ENCODE results near the gene GSK3B.

GSK3B gene

DNA sequence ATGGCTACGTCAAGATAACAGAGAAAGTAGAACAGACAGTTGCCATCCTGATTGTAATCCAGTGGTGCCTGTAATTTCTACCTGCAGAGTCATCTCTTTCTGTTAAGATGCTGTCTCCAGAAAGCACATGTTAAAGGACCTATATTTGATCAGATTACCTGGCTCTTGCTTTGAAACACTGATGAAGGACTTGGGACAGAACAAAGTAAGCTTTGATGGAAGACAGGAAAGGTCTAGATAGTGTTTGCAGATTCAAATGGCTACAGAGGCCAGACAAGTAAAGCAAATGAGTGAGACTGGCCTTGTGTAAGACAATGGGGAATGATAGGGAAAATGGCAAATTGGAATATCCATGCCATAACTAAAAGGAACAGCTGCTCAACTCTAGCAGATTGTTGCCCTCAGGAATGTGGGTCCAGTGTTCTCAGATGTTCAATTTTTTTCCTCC is 1.8 kb upstream of the GSK3B start:
- peaks cover 24% of the 10 kb centered on the region for H3K36me3 ChIP-seq (ENCODE audit: control insufficient read depth, insufficient read depth, low read length)
- H3K27me3 ChIP-seq (ENCODE audit: control insufficient read depth, insufficient read depth, low read length), result no peaks in the 10 kb centered on the region
- H3K9me3 ChIP-seq (ENCODE audit: control insufficient read depth, insufficient read depth, low read depth, low read length), result no peaks in the 10 kb centered on the region
- H3K4me3 ChIP-seq (ENCODE audit: low read depth, low read length), result peak overlapping the region; percentile 91
- no peaks in the 10 kb centered on the region for H3K4me1 ChIP-seq (ENCODE audit: control insufficient read depth, insufficient read depth, low read length)
- H3K9ac ChIP-seq (ENCODE audit: low read length), result peak overlapping the region; percentile 100
- peak overlapping the region; percentile 99 for H3K27ac ChIP-seq (ENCODE audit: low read depth, low read length)

- Histone ChIP-seq H3K9me3 (ENCODE audit: control insufficient read depth, insufficient read depth, low read depth, low read length) (no peaks in the 10 kb centered on the region), H3K4me1 (ENCODE audit: control insufficient read depth, insufficient read depth, low read length) (0 out of 2 replicates have a peak, but pooled peaks cover 2% of the 10 kb centered on the region), H3K4me3 (ENCODE audit: low read depth, low read length) (peak overlapping the region; percentile 91), H3K36me3 (ENCODE audit: control insufficient read depth, insufficient read depth, low read length) (peaks cover 23% of the 10 kb centered on the region), H3K27me3 (ENCODE audit: control insufficient read depth, insufficient read depth, low read length) (no peaks in the 10 kb centered on the region), H3K9ac (ENCODE audit: low read length) (peak overlapping the region; percentile 100), H3K27ac (ENCODE audit: low read depth, low read length) (peak overlapping the region; percentile 99)
Measured at GRCh38 chr3:120095226-120095978, 1.2 kb upstream of the GSK3B start.

DNA sequence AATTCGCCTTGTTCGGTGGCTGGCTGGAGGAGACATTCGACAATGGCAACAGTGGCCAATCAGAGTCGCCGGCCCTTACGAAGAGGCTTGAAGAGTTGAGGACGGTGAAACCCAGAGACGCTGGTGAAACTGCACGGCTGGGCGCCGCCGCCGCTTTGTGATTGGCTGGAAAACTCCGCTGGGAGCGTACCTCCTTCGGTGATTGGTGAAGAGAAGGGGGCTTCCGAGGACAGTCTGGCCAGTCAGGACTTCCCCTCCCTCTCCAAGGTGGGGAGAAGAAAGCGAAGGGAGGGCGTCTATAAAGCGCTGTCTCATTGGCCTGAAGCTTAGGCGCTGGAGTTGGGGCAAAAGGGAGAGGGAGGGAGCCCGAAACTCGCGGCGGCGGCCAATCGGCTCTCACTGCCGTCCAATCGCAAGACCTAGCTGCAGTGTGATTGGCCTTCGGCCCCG is 554 bp upstream of the GSK3B start:
- H3K36me3 ChIP-seq (ENCODE audit: control insufficient read depth, insufficient read depth, low read length), result peaks cover 17% of the 10 kb centered on the region
- H3K9ac ChIP-seq (ENCODE audit: low read length), result peak overlapping the region; percentile 100
- H3K27me3 ChIP-seq (ENCODE audit: control insufficient read depth, insufficient read depth, low read length), result no peaks in the 10 kb centered on the region
- peak overlapping the region; percentile 91 for H3K4me3 ChIP-seq (ENCODE audit: low read depth, low read length)
- H3K9me3 ChIP-seq (ENCODE audit: control insufficient read depth, insufficient read depth, low read depth, low read length), result no peaks in the 10 kb centered on the region
- H3K27ac ChIP-seq (ENCODE audit: low read depth, low read length), result peak overlapping the region; percentile 99
- 0 out of 2 replicates have a peak, but pooled peaks cover 4% of the 10 kb centered on the region for H3K4me1 ChIP-seq (ENCODE audit: control insufficient read depth, insufficient read depth, low read length)

DNA sequence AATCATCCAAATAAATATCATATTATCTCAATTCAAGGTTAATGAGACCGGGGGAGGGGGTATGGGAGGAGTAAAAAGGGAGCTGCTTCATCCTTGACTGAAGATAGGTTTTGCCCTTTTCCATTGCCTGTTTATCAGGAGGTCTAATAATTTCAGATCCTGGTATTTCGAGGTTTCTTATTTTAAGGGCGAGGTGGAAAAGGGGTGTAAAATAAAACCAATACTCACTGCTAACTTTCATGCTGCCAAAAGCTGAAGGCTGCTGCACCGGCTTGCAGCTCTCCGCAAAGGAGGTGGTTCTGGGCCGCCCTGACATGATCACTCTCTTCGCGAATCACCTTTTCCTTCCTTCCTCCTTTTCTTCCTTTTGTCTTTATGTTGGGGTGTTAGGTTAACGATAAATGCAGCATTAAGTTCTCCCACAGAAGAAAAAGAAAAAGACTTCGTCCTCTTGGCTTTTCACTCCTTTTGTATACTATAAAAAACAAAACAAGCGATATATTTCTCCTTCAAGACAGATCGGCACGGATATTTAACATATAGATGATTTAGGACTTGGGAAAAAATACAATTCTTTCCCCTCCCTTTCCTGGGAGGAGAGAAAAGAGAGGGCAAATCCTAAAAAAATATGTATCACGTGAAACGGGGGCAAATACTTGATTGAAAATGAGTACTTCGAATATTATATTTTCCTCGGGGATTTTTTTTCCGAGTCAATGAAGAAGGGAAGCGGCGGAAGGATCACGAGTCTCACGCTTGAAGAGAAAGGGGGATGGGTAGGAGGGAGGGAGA is 932 bp downstream of the GSK3B start:
- no peaks in the 10 kb centered on the region for H3K9me3 ChIP-seq (ENCODE audit: control insufficient read depth, insufficient read depth, low read depth, low read length)
- H3K4me1 ChIP-seq (ENCODE audit: control insufficient read depth, insufficient read depth, low read length), result 0 out of 2 replicates have a peak, but pooled peaks cover 4% of the 10 kb centered on the region
- peak overlapping the region; percentile 99 for H3K27ac ChIP-seq (ENCODE audit: low read depth, low read length)
- H3K36me3 ChIP-seq (ENCODE audit: control insufficient read depth, insufficient read depth, low read length), result 0 out of 2 replicates have a peak, but pooled peaks cover 4% of the 10 kb centered on the region
- peak overlapping the region; percentile 89 for H3K9ac ChIP-seq (ENCODE audit: low read length)
- no peaks in the 10 kb centered on the region for H3K27me3 ChIP-seq (ENCODE audit: control insufficient read depth, insufficient read depth, low read length)
- peak overlapping the region; percentile 91 for H3K4me3 ChIP-seq (ENCODE audit: low read depth, low read length)

DNA sequence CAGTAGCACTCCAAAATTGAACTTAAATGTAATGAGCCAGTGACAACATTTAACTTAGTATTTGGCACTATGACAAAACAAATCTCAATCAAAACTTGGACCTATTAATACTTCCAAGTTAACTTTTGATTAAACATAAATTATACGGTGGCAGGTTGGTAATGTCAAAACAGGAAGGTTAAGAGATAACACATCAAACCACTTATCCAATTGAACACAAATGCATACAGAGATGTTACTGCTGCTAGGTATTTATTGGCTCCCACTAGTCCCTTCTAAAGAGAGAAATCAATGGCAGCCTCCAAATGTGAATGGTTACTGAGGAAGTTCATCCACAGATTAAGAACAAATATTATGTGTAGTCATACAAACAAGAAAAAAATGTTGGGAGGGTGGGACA is 1.8 kb downstream of the GSK3B start:
- Histone ChIP-seq H3K4me1 (ENCODE audit: control insufficient read depth, insufficient read depth, low read length) (0 out of 2 replicates have a peak, but pooled peaks cover 4% of the 10 kb centered on the region), H3K4me3 (ENCODE audit: low read depth, low read length) (peak overlapping the region; percentile 91), H3K36me3 (ENCODE audit: control insufficient read depth, insufficient read depth, low read length) (no peaks in the 10 kb centered on the region), H3K27me3 (ENCODE audit: control insufficient read depth, insufficient read depth, low read length) (no peaks in the 10 kb centered on the region), H3K27ac (ENCODE audit: low read depth, low read length) (no peak overlapping the region), H3K9ac (ENCODE audit: low read length) (peak overlapping the region; percentile 89), H3K9me3 (ENCODE audit: control insufficient read depth, insufficient read depth, low read depth, low read length) (no peaks in the 10 kb centered on the region)

GRCh38 chr3:120090422-120090821 is 3.8 kb downstream of the GSK3B start:
- H3K4me1 ChIP-seq (ENCODE audit: control insufficient read depth, insufficient read depth, low read length), result 0 out of 2 replicates have a peak, but pooled peaks cover 8% of the 10 kb centered on the region
- no peak overlapping the region for H3K9ac ChIP-seq (ENCODE audit: low read length)
- H3K9me3 ChIP-seq (ENCODE audit: control insufficient read depth, insufficient read depth, low read depth, low read length), result no peaks in the 10 kb centered on the region
- H3K4me3 ChIP-seq (ENCODE audit: low read depth, low read length), result peak overlapping the region; percentile 91
- 0 out of 2 replicates have a peak, but pooled peaks cover 4% of the 10 kb centered on the region for H3K36me3 ChIP-seq (ENCODE audit: control insufficient read depth, insufficient read depth, low read length)
- no peak overlapping the region for H3K27ac ChIP-seq (ENCODE audit: low read depth, low read length)
- no peaks in the 10 kb centered on the region for H3K27me3 ChIP-seq (ENCODE audit: control insufficient read depth, insufficient read depth, low read length)

GRCh38 chr3:120089089-120089488 is 5.2 kb downstream of the GSK3B start:
- H3K4me1 ChIP-seq (ENCODE audit: control insufficient read depth, insufficient read depth, low read length), result 0 out of 2 replicates have a peak, but pooled peaks cover 8% of the 10 kb centered on the region
- no peaks in the 10 kb centered on the region for H3K9me3 ChIP-seq (ENCODE audit: control insufficient read depth, insufficient read depth, low read depth, low read length)
- H3K9ac ChIP-seq (ENCODE audit: low read length), result no peak overlapping the region
- no peaks in the 10 kb centered on the region for H3K27me3 ChIP-seq (ENCODE audit: control insufficient read depth, insufficient read depth, low read length)
- H3K27ac ChIP-seq (ENCODE audit: low read depth, low read length), result no peak overlapping the region
- no peak overlapping the region for H3K4me3 ChIP-seq (ENCODE audit: low read depth, low read length)
- H3K36me3 ChIP-seq (ENCODE audit: control insufficient read depth, insufficient read depth, low read length), result 0 out of 2 replicates have a peak, but pooled peaks cover 4% of the 10 kb centered on the region

GRCh38 chr3:120088622-120089021 is 5.6 kb downstream of the GSK3B start:
- Histone ChIP-seq H3K27ac (ENCODE audit: low read depth, low read length) (no peak overlapping the region), H3K36me3 (ENCODE audit: control insufficient read depth, insufficient read depth, low read length) (0 out of 2 replicates have a peak, but pooled peaks cover 4% of the 10 kb centered on the region), H3K27me3 (ENCODE audit: control insufficient read depth, insufficient read depth, low read length) (no peaks in the 10 kb centered on the region), H3K9ac (ENCODE audit: low read length) (no peak overlapping the region), H3K4me3 (ENCODE audit: low read depth, low read length) (no peak overlapping the region), H3K9me3 (ENCODE audit: control insufficient read depth, insufficient read depth, low read depth, low read length) (no peaks in the 10 kb centered on the region), H3K4me1 (ENCODE audit: control insufficient read depth, insufficient read depth, low read length) (0 out of 2 replicates have a peak, but pooled peaks cover 8% of the 10 kb centered on the region)

GRCh38 chr3:120081719-120082118 is 12.5 kb downstream of the GSK3B start:
- peaks cover 4% of the 10 kb centered on the region; the same call in 1 of the 2 replicates for H3K36me3 ChIP-seq (ENCODE audit: control insufficient read depth, insufficient read depth, low read length)

GRCh38 chr3:120080836-120081235 is 13.4 kb downstream of the GSK3B start:
- no peak overlapping the region for H3K27ac ChIP-seq (ENCODE audit: low read depth, low read length)
- H3K36me3 ChIP-seq (ENCODE audit: control insufficient read depth, insufficient read depth, low read length), result peaks cover 4% of the 10 kb centered on the region; the same call in 1 of the 2 replicates
- no peak overlapping the region for H3K9ac ChIP-seq (ENCODE audit: low read length)
- H3K27me3 ChIP-seq (ENCODE audit: control insufficient read depth, insufficient read depth, low read length), result no peaks in the 10 kb centered on the region
- H3K4me1 ChIP-seq (ENCODE audit: control insufficient read depth, insufficient read depth, low read length), result 0 out of 2 replicates have a peak, but pooled peaks cover under 1% of the 10 kb centered on the region
- H3K4me3 ChIP-seq (ENCODE audit: low read depth, low read length), result no peak overlapping the region
- H3K9me3 ChIP-seq (ENCODE audit: control insufficient read depth, insufficient read depth, low read depth, low read length), result no peaks in the 10 kb centered on the region

More at GRCh38 chr3:120081719-120082118, 12.5 kb downstream of the GSK3B start:
- 0 out of 2 replicates have a peak, but pooled peaks cover 4% of the 10 kb centered on the region for H3K4me1 ChIP-seq (ENCODE audit: control insufficient read depth, insufficient read depth, low read length)
- no peaks in the 10 kb centered on the region for H3K9me3 ChIP-seq (ENCODE audit: control insufficient read depth, insufficient read depth, low read depth, low read length)
- H3K27me3 ChIP-seq (ENCODE audit: control insufficient read depth, insufficient read depth, low read length), result no peaks in the 10 kb centered on the region
- no peak overlapping the region for H3K9ac ChIP-seq (ENCODE audit: low read length)
- no peak overlapping the region for H3K27ac ChIP-seq (ENCODE audit: low read depth, low read length)
- H3K4me3 ChIP-seq (ENCODE audit: low read depth, low read length), result no peak overlapping the region

Measured in HUES6 (cell line).